Caco-2 (cell line): ENCODE measurements around the gene MAGED2. TPM values are rescaled to one million over a fixed set of nuclear protein-coding genes. Genes with fewer than 3 reads are reported as not detected.

Source experiments
- BruUV-seq: library from RNA; stranded (reverse); fragments of 400-500 nt; replicated peaks from 2 replicates; lab custom pipeline; 2021; lab: Mats Ljungman, UMichigan
- CTCF ChIA-PET: fragments of 300-600 bp; sonication (Branson Sonifier 250); formaldehyde crosslinking; loops from one replicate; lab custom pipeline; 2022; ENCODE audit warnings: antibody characterized with exemption; lab: Charles Lee
- POLR2A ChIA-PET: fragments of 300-600 bp; sonication (Branson Sonifier 250); formaldehyde crosslinking; loops from one replicate; lab custom pipeline; 2022; ENCODE audit warnings: antibody characterized with exemption; lab: Charles Lee
- DNase-seq, 2 experiments: peaks; one replicate each; pipeline versions ENCODE4 v3.0.0 to v3.0.0-alpha.2; 2020 to 2022
- H3K27me3 ChIP-seq: replicated peaks from 2 replicates; pipeline ENCODE4 v1.6.0; 2011; ENCODE audit warnings: low read length; ENCODE audit not compliant: control insufficient read depth, insufficient read depth
- H3K36me3 ChIP-seq: 2 replicates; pipeline ENCODE4 v1.5.1; 2011; ENCODE audit warnings: low read length; ENCODE audit not compliant: control insufficient read depth, insufficient read depth
- H3K4me1 ChIP-seq: fragments of 250-450 bp; sonication (Bioruptor Pico); 2 replicates; pipeline ENCODE4 v1.5.1; 2020; ENCODE audit warnings: mild to moderate bottlenecking
- H3K4me3 ChIP-seq: 2 replicates; pipeline ENCODE4 v1.5.1; 2011; ENCODE audit warnings: low read depth, mild to moderate bottlenecking, control low read depth, low read length
- H3K9me3 ChIP-seq: fragments of 250-450 bp; sonication (Bioruptor Pico); 2 replicates; pipeline ENCODE4 v1.5.1; 2020; ENCODE audit warnings: mild to moderate bottlenecking, moderate library complexity
- H3K27ac Mint-ChIP-seq: one replicate; pipeline ENCODE4 v1.8.0; 2022; ENCODE audit warnings: mixed read lengths; ENCODE audit not compliant: unreplicated experiment
- H3K27me3 Mint-ChIP-seq: one replicate; pipeline ENCODE4 v1.8.0; 2022; ENCODE audit warnings: mixed read lengths; ENCODE audit not compliant: insufficient read depth, unreplicated experiment
- H3K36me3 Mint-ChIP-seq: one replicate; pipeline ENCODE4 v1.8.0; 2022; ENCODE audit warnings: mild to moderate bottlenecking, mixed read lengths; ENCODE audit not compliant: insufficient read depth, unreplicated experiment
- H3K4me1 Mint-ChIP-seq: one replicate; pipeline ENCODE4 v1.8.0; 2022; ENCODE audit warnings: low read depth, mixed read lengths; ENCODE audit not compliant: unreplicated experiment
- H3K4me3 Mint-ChIP-seq: one replicate; pipeline ENCODE4 v1.8.0; 2022; ENCODE audit warnings: mild to moderate bottlenecking, moderate library complexity, mixed read lengths; ENCODE audit not compliant: unreplicated experiment
- H3K9me3 Mint-ChIP-seq: one replicate; pipeline ENCODE4 v1.8.0; 2022; ENCODE audit warnings: mixed read lengths; ENCODE audit not compliant: unreplicated experiment
- intact Hi-C: fragments of 100-400 bp; cut with micrococcal nuclease; formaldehyde crosslinking; loops from one replicate; pipeline ENCODE4 v1.10.0; 2022; ENCODE audit not compliant: unreplicated experiment
- total RNA-seq: library from RNA; stranded (reverse); gene quantifications from 2 replicates; pipeline ENCODE4 v1.2.3, GENCODE V29; 2022
- TF ChIP-seq, protein P1 (sequence below), 2 experiments: fragments of 200-600 bp in 1 of 2; IDR thresholded peaks; 1 replicate in 1 of 2; 2 replicates in 1 of 2; pipeline versions ENCODE4 v1.5.1 to v1.8.0; 2011 to 2022; ENCODE audit warnings: antibody characterized with exemption in 1 of 2, control low read depth in 1 of 2, inconsistent platforms in 1 of 2, low read depth in 1 of 2, low read length in 1 of 2, mild to moderate bottlenecking in 1 of 2, moderate library complexity in 1 of 2; ENCODE audit not compliant: insufficient read depth in 1 of 2, severe bottlenecking in 1 of 2, unreplicated experiment in 1 of 2

MAGED2 gene
- total RNA-seq, 1 experiment from 2014 or later: 103 TPM

DNA sequence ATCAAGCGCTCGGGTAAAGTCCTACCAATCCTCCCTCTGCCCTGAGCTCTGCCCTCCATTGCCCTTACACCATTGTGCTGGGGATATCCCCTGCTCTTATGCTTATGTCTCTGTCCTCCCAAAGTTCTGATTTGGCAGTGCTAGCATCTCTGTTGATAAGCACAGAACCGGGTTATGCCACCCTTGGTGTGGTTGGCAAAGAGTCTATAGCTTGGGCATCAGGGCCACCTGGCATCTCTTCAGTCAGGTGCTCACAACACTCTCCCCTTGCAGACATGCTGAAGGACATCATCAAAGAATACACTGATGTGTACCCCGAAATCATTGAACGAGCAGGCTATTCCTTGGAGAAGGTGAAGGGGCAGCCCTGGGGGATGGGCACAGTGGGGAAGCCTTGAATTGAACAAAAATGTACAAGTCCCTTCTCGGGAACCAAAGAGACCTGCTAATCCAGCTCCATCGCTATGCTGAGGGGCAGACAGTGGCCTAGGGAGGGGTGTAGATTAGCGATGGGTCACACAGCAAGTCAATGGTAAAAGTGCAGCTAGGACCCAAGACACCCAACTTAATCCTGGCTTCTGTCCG is 3.8 kb downstream of the MAGED2 start:
- H3K27me3 ChIP-seq: no peaks in the 10 kb centered on the region
- TF ChIP-seq, protein P1, sequence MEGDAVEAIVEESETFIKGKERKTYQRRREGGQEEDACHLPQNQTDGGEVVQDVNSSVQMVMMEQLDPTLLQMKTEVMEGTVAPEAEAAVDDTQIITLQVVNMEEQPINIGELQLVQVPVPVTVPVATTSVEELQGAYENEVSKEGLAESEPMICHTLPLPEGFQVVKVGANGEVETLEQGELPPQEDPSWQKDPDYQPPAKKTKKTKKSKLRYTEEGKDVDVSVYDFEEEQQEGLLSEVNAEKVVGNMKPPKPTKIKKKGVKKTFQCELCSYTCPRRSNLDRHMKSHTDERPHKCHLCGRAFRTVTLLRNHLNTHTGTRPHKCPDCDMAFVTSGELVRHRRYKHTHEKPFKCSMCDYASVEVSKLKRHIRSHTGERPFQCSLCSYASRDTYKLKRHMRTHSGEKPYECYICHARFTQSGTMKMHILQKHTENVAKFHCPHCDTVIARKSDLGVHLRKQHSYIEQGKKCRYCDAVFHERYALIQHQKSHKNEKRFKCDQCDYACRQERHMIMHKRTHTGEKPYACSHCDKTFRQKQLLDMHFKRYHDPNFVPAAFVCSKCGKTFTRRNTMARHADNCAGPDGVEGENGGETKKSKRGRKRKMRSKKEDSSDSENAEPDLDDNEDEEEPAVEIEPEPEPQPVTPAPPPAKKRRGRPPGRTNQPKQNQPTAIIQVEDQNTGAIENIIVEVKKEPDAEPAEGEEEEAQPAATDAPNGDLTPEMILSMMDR (IDR thresholded peaks at IDR 0.05; ENCODE audit: insufficient read depth in 1 of 2, low read depth in 1 of 2, low read length in 1 of 2, severe bottlenecking in 1 of 2, unreplicated experiment in 1 of 2): no peak
- Mint-ChIP-seq H3K4me1 (no peaks in the 10 kb centered on the region), H3K27me3 (peaks cover 3% of the 10 kb centered on the region), H3K27ac (no peak overlapping the region), H3K36me3 (peaks cover 28% of the 10 kb centered on the region), H3K9me3 (no peaks in the 10 kb centered on the region), H3K4me3 (peak overlapping the region; percentile 40)
- BruUV-seq: no TSS peak
- ChIA-PET POLR2A (no interaction called here), CTCF (no interaction called here)
- H3K9me3 ChIP-seq: no peaks in the 10 kb centered on the region
- DNase-seq: no peak
- intact Hi-C loops: no loop called here
- no peak overlapping the region for H3K4me3 ChIP-seq
- peaks cover 5% of the 10 kb centered on the region; the same call in 1 of the 2 replicates for H3K4me1 ChIP-seq
- H3K36me3 ChIP-seq: no peaks in the 10 kb centered on the region; the same call in 1 of the 2 replicates

DNA sequence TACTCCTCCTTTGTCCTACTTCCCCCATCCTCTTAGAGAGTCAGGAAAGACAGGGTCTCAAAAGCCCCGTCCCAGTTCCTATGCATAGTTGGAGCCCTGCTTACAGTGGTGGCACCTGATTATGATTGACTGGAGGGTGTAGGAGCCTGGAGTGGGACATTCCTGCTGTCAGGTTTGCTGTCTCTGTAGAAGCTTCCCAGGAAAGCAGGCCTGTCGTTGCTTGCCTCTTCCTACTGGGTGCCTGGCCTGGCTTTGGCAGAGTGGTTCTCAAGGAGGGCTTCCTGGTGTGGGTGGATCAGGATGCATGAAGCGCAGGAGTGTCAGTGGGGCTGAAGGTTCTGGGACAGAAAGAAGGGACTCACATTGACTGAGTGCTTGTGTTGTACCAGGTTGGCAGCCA is 4.8 kb downstream of the MAGED2 start:
- no peaks in the 10 kb centered on the region for H3K9me3 Mint-ChIP-seq
- intact Hi-C loops: no loop called here

DNA sequence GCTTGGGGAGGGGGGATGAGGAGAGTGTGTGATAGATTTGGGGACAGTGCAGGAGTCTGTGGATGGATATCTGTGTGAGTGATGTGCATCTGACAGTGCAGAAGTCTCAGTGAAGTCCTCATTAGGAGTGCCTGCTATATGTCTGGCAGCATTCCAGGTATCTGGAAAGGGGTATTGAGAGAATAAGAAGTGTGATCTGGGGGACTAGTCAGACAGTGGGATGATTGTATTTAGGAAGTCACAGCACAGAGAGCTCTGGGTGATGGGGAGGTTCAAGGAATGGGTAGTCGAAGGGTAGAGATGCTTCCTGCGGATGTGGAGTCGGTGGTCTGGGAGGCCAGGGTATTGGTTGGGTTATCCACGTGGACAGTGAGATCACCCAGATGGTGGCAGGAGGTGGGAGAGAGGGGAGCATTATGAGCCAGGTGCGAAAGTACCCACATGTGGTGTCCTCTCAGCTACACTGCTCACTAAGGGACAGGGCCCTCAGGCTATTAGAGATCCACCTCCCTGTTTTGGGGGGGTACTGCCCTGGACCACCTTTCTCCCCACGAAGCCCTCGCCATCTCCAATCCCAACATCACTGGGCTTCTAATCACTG is 9.8 kb downstream of the MAGED2 start:
- H3K27me3 ChIP-seq: no peaks in the 10 kb centered on the region
- BruUV-seq: no TSS peak
- H3K9me3 Mint-ChIP-seq: no peaks in the 10 kb centered on the region
- H3K36me3 Mint-ChIP-seq: peaks cover 19% of the 10 kb centered on the region
- no peak overlapping the region for H3K27ac Mint-ChIP-seq
- TF ChIP-seq, protein P1 (IDR thresholded peaks at IDR 0.05; ENCODE audit: insufficient read depth in 1 of 2, low read depth in 1 of 2, low read length in 1 of 2, severe bottlenecking in 1 of 2, unreplicated experiment in 1 of 2): no peak
- H3K9me3 ChIP-seq: no peaks in the 10 kb centered on the region
- H3K27me3 Mint-ChIP-seq: no peaks in the 10 kb centered on the region
- no peaks in the 10 kb centered on the region for H3K4me1 ChIP-seq
- intact Hi-C loops: no loop called here
- no peak overlapping the region for H3K4me3 ChIP-seq
- no peaks in the 10 kb centered on the region; the same call in 1 of the 2 replicates for H3K36me3 ChIP-seq
- POLR2A ChIA-PET: no interaction called here
- H3K4me1 Mint-ChIP-seq: no peaks in the 10 kb centered on the region
- no peak for DNase-seq
- CTCF ChIA-PET: no interaction called here
- H3K4me3 Mint-ChIP-seq: no peak overlapping the region

More for the DNA sequence above, 4.8 kb downstream of the MAGED2 start:
- Mint-ChIP-seq H3K27ac (no peak overlapping the region), H3K36me3 (peaks cover 28% of the 10 kb centered on the region), H3K4me3 (no peak overlapping the region), H3K4me1 (no peaks in the 10 kb centered on the region), H3K27me3 (peaks cover 3% of the 10 kb centered on the region)
- ChIA-PET POLR2A (no interaction called here), CTCF (no interaction called here)
- TF ChIP-seq, protein P1 (IDR thresholded peaks at IDR 0.05; ENCODE audit: insufficient read depth in 1 of 2, low read depth in 1 of 2, low read length in 1 of 2, severe bottlenecking in 1 of 2, unreplicated experiment in 1 of 2): no peak
- Histone ChIP-seq H3K9me3 (no peaks in the 10 kb centered on the region), H3K36me3 (no peaks in the 10 kb centered on the region; the same call in 1 of the 2 replicates), H3K4me3 (no peak overlapping the region), H3K27me3 (no peaks in the 10 kb centered on the region), H3K4me1 (peaks cover 5% of the 10 kb centered on the region; the same call in 1 of the 2 replicates)
- no TSS peak for BruUV-seq
- no peak for DNase-seq
